Measurements from ENCODE around the gene UCK2.

UCK2 gene

DNA sequence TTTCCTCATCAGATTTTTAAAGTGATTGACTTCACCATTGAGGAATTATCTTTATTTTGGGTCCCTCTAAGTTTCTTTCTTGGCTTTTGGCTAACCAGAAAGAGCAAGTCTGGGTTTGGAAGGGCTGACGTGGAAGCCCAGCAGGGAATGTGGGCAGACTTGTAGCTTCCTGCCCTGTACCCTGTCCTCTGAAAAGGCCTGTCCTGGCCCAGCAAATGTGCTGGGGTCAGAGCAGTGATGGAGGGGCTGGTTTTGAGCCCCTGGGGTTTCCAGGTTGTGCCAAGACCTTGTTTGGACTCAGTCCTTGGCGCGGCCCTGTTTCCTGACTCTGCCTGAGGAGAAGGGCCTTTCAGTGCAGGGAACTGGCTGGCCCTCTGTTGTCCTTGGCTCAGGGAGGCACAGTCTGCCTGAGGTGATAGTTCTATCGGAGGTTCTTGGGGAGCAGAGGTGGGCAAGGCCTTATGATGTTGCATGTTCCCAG, 72.1 kb downstream of the UCK2 start:
- no peak for DNase-seq (ENCODE audit: low read depth, low spot score)

DNA sequence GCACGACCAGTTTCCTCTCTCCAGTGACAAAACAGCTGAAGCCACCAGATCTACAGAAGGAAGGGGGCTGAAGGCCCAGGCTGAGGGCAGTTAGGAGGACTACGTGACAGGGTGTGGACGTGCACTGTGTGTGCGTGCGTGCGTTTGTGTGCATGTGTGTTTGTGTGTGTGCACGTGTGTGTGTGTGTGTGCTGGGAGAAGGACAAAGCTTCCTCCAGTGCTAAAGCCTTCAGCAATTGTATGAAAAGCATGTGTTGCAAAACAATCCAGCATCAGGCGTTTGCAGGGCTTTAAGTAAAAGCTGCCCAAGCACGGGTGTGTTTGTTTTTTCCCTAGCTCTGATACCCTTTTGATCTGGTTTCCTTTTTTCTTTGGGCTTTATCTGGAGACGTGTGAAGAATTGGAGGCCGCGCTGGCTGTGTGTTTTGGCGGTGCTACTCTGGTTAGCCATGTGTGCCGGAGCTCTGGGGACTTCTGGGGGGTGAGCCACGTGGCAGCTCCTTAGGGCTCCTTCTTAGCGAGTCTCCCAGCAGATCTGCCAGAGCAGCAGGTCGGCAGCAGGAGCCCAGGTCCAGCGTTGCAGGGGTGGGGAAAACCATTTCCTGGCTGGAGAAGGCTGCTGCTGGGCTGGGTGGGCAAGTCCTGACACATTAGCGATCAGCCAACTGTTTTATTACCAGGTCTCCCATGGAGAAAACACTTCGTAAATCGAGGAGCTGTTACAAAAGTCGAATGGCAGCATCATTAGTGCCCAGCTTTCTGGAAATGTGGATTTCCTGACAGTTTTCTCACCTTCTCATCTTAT, 73.4 kb downstream of the UCK2 start:
- no peak for DNase-seq (ENCODE audit: low read depth, low spot score)

DNA sequence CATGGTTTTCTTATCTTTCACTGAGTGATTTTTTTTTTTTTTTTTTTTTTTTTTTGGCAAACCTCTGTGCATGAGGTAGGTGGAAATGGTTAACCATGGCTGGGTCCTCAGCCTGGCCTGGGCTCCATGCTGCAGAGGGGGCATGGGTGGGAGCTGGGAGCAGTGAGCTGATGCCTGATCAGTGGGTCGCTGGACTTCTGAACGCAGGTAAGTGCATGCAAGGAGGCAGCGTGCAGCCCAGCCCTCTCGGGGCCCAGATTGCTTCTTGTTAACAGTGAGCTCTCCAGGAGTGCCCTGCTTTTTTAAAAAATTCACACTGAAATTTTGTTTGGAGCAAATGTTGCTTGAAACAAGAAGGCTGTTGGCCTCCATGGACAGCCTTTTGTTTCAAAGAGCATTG, 75.2 kb downstream of the UCK2 start:
- no peak for DNase-seq (ENCODE audit: low read depth, low spot score)

DNA sequence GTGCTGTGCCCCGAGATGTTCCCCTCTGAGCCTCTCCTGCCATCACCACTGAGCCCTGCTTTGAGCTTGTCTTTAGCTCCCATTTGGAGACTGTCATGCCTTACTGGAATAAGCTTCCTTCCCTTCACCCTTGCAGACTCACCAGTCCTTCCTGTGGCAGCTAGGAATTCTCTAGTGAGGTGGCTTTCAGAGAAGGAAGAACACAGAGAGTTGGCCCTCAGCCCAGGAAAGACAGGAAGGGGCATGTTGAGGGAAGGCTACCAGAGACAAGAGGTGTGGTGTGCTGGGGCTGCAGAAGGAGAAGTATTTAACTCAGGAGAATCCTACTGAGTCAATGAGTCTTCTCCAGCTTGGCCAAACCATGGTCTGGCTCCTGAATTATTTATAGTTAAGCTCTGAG, 76.3 kb downstream of the UCK2 start:
- no peak for DNase-seq (ENCODE audit: low read depth, low spot score)

DNA sequence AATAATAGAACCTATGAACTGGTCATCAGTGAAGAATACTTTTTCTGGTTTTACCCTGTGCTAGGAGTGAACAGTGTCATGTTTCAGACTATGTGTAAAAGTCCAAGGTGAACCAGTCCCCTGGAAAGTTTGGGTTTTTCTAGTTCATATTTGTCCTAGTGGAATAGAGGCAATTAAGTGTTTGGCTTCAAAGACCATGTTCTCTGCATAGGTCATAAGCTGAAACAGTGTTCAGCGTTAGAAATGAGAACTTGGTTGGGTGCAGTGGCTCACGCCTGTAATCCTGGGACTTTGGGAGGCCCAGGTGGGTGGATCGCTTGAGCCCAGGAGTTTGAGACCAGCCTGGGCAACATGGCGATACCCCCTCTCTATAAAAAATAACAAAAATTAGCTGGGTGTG, 77.5 kb downstream of the UCK2 start:
- no peak for DNase-seq (ENCODE audit: low read depth, low spot score)

DNA sequence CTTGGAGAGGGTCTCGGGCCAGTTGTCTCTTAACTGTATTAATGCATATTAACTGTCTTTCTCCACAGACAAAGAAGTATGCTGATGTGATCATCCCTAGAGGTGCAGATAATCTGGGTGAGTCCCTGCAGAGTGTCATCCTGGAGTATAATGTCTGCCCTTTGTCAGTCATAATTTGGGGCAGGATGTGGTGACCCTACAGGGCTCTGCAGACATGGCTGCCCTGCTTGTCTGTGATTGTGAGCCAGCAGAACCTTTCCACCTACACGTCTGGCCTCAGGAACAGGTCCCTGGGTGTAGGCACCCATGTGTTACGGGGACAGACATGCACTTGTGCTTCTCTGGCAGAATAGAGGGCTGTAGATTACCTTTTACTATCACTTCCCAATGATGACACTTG, 78.4 kb downstream of the UCK2 start:
- no peak for DNase-seq (ENCODE audit: low read depth, low spot score)

DNA sequence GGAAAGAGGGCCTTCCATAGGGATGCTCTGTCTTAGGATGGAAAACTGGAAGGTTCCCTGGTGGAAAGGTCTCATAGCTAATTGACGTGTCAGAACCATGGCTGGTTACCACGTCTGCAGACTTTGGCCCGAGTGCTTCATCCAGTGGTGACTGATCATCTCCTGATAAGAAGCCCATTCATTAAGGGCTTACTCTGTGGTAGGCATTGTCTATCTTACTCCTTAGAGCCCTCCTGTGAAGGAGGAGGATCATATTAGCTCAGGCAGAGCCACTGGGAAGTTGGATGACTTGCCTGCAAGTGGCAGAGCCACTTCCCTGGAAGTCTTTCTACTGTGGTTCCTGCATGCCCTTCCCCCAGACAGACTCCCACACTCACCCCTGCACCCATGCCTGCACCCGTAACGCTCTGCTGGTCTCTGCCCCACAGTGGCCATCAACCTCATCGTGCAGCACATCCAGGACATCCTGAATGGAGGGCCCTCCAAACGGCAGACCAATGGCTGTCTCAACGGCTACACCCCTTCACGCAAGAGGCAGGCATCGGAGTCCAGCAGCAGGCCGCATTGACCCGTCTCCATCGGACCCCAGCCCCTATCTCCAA, 79.9 kb downstream of the UCK2 start:
- DNase-seq (ENCODE audit: low read depth, low spot score) = no peak

DNA sequence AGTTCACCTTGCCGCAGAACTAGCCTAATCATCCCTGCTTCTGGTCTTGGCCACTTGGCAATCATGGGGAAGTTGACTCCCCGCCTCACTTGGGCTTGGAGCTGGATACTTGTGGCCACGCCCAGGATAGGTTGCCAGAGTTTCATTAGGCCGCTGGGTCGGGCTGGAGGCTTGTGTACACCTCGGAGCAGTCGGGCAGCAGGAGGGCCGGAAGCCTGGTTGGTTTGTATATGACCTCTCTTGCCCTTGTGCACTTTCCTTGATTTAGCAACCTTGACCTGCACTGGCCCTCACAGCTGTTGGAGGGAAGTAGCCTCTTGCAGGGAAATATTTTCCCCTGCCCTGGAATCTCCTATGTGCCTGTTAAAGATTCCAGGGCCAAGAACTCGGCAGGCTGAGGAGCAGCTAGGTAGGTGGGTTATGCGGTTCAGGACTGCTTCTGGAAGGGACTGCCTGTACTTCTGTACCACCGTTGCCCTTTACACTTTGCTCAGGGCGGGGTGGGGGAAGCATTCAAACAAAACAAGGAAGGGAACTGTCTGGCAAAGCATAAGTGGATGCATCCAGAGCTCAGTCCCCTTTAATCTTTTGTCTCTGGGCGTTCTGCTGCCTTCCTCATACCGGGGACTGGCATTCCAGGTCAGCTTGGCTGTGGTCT, 83.5 kb downstream of the UCK2 start:
- no peak for DNase-seq (ENCODE audit: low read depth, low spot score)

DNA sequence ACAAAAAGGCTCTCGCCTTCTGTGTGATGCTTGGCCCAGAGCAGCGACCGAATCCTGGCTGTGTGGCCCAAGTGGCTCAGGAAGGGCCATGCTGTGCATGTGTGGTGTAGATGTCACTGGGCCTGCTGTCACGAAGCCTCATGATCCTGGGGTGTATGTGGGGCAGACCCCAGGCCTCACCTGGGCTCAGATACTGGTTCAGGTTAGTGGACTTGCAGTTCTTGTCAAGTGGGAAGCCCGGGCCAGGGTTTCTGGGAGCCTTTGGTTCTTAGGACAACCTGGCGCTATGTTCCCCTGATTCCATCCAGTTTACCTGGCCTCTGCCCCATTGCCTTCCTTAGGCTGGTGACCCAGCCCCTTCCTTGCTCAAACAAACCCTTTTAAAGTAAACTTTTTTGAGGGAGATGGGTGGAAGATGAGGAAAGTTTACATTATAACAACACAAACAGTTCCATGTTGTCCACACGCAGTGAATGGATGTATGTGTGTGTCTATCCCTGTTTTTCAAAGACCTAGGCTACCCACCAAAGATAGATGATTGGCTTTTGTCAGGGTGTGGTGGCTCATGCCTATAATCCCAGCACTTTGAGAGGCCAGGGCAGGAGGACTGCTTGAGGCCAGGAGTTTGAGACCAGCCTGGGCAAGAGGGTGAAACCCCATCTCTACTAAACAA, 84.3 kb downstream of the UCK2 start:
- no peak for DNase-seq (ENCODE audit: low read depth, low spot score)

DNA sequence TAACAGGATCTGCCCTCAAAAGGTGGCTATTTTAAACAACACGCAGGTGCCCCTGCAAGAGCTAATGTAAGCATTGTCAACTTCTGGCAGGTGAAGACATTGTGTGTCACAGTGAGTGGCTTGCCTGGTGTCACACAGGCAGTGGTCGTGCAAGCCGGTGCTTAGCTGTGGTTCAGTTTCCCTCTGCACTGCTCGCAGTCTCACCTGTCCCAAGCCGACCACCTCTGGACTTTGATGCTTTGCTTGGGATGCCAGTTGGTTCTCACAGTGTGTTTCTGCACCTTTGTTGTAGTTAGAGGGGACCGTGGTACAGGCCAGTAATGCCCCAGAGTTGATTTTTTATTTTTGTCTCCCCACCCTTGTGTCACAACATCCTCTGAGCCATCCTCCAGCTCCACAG, 85.2 kb downstream of the UCK2 start:
- no peak for DNase-seq (ENCODE audit: low read depth, low spot score)

DNA sequence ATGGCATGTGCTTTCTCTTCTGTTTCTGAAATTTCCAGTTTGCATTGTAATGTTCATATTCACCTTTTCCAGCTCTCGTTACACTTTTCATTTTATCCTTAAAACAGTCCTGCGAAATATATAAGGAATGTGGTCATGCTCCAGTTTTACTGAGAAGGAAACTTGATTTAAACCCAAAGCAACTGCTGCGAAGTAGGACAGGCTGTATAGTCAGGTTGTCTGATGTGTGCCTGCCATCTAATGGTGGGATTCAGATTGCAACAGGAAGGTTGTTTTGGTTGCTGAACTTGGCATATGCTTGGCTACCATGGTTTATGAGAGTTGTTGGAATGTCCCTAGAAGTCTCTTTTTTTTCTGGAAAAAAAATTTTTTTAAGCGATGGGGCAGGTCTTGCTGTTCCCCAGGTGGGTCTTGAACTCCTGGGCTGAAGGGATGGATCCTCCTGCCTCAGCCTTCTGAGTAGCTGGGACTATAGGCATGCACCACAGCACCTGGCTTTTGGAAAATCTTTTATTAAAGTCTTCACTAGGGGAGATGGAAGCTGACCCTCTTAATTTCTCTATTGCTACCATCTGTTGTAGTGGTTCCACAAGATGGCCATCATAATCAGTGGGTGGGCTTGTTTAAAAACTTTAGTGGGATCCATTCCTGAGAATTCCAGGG, 86.9 kb downstream of the UCK2 start:
- peak; percentile 64 for DNase-seq (ENCODE audit: low read depth, low spot score)

DNA sequence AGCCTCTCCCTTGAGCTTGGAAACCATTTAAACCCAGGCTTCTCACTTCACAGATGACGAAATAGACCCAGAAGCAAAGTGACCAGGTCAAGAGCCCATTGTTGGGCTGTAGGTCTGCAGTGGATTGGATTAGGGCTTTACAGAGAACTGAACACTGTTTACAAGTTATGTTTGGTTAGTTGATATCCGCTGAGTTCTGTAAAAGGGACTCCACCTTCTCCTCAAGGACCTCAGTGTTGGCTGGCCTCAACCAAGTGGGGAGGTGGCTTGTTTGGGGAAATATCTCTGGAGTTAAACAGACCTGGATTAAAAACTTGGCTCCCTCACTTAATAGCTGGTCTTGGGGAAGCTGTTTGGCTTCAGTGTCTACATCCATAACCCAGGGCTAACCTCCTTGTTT, 88.1 kb downstream of the UCK2 start:
- DNase-seq (ENCODE audit: low read depth, low spot score) = no peak

DNA sequence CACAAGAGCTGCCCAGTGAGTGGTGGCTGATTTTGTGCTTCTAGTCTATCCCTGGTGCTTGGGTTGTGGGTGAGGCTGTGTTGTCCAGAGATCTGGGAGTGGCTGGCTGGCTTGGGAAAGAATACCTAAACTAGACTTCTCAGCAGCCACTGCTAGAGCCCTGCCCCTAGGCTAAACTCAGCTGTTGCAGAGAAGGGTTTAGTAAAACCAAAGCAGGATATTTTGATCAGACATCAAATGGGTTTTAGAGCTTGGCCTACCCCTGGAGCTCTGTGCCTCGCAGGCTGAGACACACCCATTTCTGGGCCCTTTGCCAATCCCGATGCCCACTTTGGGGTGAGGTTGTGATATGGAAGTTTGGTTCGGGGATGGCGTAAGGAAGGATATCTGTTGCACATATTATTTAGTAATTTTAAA, 88.5 kb downstream of the UCK2 start:
- DNase-seq (ENCODE audit: low read depth, low spot score) = no peak

DNA sequence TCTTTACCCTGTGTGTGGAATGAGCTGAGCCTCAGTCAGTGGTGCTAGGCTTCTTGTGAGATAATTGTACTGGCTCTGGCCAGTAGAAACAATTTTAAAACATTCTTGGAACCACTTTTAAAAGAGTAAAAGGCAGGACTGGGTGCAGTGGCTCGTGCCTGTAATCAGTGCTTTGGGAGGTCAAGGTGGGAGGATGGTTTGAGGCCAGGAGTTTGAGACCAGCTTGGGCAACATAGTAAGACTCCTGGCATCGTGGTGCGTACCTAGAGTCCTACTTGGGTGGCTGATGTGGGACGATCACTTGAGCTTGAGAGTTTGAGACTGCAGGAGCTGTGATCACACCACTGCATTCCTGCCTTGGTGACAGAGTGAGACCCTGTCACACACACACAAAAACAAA, 89.8 kb downstream of the UCK2 start:
- DNase-seq (ENCODE audit: low read depth, low spot score) = no peak

DNA sequence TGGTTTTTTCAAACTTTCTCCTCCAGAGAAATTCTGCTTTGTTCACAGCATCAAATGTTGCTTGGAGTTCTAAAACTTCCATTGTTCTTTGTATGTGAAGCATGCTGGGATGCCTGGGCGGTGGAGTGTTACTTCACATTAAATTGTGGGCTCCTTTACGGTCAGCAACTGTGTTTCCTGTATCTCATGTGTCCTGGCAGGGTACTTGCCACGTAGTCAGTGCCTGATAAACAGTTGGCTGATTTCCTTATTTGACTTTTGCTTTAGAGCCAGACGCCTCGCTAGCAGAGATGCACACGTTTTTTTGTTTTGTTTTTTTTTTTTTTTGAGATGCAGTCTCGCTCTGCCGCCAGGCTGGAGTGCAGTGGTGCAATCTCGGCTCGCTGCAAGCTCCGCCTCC, 96.7 kb downstream of the UCK2 start:
- no peak for DNase-seq (ENCODE audit: low read depth, low spot score)

DNA sequence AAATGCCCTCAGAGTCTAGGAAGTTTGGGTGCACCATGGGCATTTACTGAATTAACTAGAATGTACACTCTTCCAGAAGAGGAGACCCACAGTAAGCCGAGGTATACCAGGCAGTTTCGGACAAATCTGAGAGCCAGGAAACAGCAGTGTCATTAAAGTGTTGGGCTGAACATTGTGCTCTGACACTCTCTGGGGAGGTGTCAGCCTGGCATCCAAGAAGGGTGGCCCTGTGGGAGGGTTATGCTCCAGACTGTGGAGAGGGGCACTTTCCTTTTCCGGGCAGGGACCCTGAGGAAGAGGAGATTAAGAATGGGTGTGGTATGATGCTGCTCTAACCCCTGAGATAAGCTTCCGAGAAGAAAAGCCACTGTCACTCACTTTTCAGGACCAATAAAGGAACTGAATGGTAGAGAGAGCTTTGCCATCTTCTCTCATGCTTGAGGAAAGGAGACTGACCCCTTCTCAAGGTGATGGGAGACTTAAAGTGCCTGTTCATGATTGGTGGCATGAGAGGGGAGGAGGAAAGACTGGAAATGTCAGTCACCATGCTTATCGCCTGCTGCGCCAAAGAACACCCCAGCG, 98.2 kb downstream of the UCK2 start:
- DNase-seq (ENCODE audit: low read depth, low spot score) = no peak

DNA sequence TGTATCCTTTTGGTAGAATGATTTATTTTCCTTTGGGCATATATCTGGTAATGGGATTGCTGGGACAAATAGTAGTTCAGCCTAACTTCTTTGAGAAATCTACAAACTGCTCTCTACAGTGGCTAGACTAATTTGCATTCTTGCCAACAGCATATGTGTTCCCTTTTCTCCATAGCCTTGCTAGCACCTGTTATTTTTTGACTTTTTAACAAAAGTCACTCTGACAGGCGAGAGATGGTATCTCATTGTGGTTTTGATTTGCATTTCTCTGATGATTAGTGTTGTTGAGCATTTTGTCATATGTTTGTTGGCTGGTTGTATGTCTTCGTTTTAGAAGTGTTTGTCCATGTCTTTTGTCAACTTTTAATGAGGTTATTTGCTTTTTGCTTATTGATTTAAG, 99.8 kb downstream of the UCK2 start:
- DNase-seq (ENCODE audit: low read depth, low spot score) = no peak

DNA sequence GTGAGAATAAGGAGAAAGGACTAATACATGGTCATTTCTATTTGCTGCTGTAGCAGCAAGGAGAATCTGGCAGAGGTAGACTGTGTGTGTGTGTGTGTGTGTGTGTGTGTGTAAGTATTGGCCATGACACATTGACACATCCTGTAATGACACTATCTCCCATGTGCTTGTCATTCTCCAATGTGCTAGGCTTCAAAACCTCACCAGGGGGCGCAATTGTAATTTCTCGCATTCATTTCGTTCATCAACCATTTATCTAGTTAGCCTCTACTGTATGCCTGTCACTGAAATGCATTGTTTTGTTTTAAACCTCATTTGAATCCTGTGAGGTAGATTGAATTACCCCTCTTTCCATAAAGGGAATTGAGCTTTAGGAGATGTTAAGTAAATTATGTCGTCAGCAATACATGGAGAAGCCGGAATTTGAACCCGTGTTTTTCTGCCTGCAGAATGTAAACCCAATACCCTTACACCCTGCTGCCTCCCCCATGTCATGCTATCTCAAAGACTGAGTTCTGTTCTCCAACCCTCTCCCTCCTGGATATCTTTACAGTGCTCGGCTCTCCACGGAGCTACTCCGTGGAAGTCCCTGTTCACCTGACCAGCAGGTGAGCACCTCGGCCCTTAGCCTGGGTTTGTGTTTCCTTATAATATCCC, 100.8 kb downstream of the UCK2 start:
- DNase-seq (ENCODE audit: low read depth, low spot score) = no peak

DNA sequence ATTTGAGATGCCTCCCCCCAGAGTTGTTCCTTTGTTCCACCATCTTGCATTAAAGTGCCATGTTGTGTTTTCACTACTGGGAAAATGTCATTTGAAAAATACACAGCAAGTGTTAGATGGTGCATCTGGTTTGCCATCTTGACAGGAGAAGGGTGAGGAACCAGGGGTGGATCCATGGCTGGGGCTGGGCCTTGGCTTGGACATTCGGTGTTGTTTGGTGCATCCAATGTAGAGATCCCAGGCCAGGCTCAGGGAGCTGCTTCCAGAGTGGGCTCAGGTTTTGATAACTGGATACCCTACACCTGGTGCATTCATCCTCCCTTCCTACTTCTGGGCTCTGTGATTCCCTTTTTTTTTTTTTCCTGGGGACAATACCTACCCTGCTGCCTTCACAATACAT, 103.5 kb downstream of the UCK2 start:
- DNase-seq (ENCODE audit: low read depth, low spot score) = no peak

DNA sequence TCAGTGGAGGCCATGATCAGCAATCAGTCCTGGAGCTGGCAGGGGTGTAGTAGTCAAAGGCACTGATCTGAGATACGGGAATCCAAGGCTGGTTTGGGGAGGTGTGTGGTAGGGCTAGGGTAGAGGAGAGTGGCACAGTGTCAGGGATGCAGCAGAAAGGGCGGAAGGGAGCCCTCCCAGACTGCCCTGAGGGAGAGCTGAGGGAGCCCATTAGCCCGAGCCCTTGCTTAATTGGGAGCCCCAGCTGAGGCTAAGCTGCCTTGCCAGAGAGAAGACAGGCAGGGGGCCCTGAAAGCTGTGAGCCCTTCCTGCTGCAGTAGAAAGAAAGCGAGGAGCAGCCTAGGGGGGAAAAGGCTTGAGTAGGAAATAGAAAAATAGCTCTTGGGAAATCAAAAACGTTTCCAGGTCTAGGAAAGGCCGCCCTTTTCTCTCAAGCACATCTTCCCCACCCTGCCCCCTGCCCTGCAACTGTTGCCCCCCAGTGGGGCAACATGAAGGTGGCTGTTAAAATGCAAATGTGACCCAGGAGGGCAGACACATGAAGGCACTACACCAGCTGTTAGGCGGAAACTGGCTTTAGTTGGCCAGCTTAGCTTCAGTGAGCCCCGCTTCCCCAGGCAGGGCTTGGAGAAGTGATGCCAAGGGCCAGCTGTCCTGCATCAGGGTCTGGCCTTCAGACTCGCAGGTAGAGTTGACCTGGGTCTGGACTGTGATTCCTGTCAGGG, 106.2 kb downstream of the UCK2 start:
- peak; percentile 48 for DNase-seq (ENCODE audit: low read depth, low spot score)

Data from ELF-1 (cell line).